GM19043 (cell line): Measurements from ENCODE around the gene JCHAIN.
"Not testable (repeated sequence)": the region's sequence is repeated elsewhere in the genome, so short reads cannot be mapped to it uniquely, and the experiment has no call there.

Experiments used
- ATAC-seq: cut with Tn5 transposase; IDR thresholded peaks from one replicate; pipeline ENCODE4 v1.9.1; 2021; ENCODE audit warnings: low read depth; ENCODE audit not compliant: unreplicated experiment

JCHAIN gene

DNA sequence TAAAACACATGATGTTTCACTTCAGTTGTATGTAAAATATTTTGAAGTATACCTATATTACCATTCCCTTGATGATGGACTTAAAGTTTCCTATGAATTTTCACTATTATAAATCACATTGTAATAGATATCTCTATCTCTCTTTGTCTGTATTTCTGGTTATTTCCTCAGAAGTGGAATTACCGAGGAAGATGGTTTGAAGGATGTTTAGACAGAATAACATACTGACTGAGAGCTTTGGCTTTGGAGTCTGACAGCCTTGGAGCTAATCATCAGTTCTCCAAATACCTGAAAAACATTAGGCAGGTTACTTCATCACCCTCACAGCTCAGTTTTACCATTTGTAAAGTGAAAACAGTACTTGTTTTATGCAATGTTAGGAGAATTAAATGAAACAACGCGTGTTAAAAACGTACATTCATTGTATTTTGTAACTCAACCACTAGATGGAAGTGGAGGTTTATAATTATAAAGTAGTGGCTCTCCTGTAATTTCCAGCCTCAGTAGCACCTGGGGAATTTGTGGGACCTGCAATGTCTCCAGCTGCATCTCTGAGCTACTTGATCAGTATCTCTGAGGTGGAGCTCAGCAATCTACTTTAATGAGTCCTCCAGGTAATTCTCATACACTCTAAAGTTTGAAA is 14.3 kb downstream of the JCHAIN start:
- ATAC-seq: peak; percentile 46

DNA sequence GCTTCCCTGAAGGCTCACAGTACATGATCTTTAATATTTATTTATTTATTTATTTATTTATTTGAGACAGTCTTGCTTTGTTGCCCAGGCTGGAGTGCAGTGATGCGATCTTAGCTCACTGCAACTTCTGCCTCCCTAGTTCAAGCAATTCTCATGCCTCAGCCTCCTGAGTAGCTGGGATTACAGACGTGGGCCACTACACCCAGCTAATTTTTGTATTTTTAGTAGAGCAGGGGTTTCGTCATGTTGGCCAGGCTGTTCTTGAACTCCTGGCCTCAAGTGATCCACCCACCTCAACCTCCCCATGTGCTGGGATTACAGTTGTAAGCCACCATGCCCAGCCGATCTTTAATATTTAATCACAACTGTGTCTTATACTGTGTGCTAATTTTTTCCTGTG is 15.6 kb downstream of the JCHAIN start:
- ATAC-seq: not testable (repeated sequence)

DNA sequence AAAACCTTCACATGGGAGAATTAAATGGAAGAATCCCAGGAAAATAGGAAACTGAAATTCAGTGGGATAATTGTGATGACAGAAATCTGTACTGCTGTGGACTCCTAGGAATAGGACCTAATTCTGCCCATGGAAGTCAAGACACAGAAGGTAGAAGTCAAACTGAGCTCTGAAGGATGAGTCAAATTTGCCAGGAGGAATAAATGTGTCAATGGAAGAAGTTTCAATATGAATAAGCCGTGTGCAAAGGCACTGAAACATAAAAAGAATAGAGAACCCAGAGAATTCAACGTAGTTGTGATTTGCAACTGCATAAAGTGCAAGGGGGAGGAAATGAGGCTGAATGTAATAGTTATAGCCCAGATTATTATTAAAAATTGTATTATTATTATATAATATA is 26.1 kb downstream of the JCHAIN start:
- peak; percentile 48 for ATAC-seq

DNA sequence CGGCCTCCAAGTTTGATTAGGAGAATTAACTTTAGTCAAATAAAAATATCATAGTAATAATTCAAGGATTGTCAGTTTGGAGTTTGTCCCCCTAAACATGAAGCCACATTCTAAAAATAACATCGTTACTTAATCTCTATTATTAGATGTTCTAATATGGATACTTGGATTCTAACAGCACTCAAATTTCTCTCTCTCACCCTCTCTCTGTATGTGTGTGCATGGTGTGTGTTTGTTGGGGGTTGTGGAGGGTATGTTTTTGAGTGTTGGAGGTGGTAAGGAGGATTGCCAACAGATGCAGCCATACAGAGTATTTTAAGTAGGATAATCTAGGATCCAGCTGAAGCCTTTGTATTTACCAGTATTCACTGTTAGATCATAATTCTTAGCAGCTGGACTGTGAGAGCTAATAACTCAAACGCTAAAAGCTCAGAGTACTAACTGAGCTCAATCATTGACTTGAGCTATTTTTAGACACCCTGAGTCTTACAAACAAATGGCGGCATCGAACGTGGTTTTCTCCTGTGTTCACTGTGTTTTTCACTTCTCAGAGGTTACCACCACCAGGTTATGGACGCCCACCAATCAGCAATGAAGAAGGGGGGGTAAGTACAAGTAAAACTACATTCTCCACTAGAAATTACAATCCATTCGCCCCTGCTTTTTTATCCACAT is 28.9 kb downstream of the JCHAIN start:
- ATAC-seq: peak; percentile 48

DNA sequence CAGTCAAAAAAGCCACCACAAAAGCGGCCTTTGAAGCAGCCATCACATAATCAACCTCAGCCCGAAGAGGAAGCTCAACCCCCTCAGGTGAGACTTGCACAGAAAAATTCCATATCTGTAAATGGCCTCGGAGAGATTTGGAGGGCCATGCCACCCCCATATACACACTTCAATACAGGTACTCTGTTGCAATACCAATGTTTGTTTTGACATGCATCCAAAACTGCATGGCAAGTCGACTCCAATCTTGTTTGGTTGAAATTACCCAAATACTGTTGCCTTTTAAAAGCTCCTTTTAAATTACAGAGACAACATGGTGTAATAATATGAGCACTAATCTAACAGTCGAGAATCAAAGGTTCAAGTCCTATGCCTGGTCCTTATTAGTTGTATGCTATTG is 31.8 kb downstream of the JCHAIN start:
- ATAC-seq: no peak

DNA sequence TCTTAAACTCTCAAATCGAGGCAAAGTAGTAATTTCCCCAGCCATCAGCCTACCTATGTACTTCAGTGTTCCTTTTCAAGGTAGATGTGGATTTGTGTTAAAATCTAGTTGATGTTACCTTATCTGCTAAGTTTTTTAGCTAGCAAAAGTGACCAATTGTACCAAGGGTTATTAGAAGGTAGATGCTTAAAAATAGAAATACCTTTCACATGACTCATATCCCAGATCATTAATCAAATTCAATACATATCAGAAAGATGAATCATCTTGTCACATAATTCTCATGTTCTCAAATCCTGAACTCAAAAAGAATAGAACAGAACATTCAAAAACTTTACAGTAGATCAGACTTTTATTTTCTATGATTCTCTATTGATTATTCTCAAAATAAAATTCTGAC is 34.3 kb downstream of the JCHAIN start:
- no peak for ATAC-seq

DNA sequence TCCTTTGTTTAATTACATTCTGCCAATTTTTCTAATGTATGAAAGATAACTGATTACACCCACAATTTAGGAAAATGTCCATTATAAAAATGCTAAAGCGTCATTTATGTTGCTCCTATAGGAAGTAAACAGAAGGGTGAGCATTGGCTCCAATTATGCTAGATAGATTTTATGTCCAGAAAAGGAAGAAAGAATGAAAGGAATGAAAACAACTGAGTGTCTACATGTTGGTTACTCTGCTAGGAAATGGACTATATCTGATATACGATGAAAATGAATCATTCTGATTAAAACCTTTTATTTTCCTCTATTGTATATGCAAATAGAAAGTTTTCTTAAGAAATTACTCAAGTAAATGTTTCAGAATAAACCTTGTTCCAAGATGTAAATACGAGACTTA is 36.1 kb downstream of the JCHAIN start:
- no peak for ATAC-seq

DNA sequence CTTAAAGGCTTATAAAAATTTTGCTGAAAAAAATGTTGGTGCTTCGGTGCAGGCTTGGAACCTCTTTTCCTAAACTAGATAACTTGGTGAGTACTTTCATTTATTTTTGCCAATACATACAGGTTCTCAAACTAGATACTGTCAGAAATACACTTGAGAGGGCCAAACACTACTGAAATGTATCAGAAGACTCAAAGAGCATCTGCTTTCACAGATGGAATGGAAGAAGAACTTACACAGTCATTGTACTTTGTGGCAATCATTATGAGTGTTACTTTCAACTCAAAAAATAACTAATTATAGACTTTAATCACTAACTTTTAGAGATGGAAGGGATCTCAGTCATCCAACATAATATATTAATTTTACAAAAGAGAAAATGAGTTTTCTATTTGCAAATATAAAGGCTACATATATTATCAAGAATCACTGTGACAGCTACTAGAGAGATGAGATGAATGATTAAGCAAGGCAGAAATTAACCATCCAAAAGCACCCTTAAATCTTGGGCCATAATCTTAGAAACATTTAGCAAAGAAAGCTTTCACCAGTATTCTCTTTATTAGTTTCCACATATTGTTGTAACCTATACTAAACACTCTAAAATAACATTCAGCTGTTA is 36.7 kb downstream of the JCHAIN start:
- ATAC-seq: no peak

DNA sequence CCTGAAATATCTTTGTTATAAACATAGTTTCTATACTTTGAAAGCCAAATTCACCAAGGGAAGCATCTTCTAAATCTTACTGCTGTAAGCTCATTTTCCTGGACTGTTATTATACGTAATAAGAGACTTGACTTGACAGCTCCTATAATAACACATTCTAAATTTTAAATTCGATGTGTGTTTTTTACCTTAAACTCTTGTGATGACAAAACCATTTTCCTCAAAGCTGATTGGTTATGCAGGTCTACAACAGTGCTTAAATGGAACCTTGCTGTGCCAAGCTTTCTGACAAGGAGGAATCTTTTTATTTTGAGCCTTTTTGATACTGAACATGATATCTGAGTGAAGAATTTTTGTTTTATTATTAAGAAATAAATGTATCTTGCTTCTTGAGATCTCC is 37.9 kb downstream of the JCHAIN start, which contains the start of gene ENAM:
Gene ENAM (plus strand): TSS at position 301 of the 400 bp plus-strand sequence. CDS start 757 bp downstream, outside the sequence.
- no peak for ATAC-seq

DNA sequence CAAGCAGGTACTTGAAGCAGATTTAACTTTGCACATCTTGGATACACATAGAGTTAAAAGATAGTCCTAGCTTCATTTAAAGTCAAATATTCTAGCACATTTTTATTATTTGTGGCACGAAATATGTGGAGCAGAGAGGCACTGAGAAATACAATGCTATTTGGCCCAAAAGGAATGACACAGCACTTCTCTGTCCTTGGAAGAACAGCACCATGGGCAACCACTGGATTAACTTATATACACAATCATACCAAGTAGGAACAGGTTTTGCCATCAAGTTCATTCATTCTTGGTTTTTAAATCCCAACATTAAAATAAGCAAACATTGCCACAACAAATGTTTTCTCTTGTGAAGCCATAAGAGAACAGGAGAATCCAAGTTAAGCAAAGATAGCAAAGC is 38.7 kb downstream of the JCHAIN start:
- no peak for ATAC-seq

DNA sequence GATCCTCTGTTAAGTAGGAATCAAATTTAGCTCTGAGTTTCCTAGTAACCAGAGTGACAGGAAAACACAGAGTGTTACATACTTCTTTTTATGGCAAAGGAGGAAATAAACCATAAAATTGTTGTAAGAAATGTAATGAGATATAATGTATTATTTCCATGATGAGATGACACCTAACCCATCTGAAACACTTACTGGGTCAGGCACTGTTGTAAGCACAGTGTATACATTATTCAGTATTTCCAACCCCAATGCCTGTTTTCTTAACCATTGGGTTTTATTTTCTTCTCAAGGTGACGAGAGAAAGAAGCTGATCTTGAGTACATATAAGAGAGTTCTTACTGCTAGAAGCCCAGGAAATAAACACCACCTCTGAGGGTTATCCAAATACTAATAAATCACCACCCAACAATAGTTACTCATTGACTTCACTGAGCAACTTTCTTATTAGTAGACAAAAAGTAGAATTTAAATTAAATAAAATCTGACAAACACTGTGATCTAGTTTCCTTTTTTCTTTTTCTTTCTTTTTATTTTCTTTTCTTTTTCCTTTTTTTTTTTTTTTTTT is 42.0 kb downstream of the JCHAIN start:
- no peak for ATAC-seq

DNA sequence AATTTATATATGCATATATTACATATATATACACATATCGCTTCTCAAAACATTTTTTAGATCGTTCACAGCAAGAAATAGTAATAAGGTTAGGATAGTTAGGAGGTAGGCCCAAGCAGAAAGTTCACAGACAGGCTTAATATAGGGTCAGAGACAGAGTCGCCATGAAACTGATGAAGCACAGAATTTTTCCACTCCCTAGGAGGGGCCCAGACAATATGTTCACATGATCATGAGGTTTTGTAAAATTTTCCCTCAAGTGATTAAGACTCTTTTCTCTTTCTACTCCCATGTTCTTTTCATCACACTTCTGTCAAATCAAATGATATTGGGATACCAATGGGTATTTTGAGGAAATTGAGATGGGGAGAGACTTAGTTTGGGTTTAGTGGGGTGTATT is 43.0 kb downstream of the JCHAIN start:
- ATAC-seq: no peak

DNA sequence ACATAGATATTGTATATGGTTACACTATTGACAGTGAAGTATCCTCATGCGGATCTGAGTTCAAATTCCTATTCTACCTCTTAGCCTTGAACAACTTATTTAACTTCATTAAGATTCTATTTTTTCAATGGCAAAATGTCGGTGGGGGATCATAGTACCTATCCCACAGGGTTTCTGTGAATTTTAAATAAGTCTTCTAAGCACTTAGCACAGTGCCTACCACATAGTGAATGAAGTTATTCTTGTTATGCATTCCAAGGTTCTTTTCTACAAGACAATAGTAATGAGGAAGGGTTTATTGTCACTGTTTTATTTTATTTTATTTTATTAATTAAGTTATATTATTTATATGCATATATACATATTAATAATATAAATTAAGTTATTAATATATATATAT is 46.5 kb downstream of the JCHAIN start:
- no peak for ATAC-seq

DNA sequence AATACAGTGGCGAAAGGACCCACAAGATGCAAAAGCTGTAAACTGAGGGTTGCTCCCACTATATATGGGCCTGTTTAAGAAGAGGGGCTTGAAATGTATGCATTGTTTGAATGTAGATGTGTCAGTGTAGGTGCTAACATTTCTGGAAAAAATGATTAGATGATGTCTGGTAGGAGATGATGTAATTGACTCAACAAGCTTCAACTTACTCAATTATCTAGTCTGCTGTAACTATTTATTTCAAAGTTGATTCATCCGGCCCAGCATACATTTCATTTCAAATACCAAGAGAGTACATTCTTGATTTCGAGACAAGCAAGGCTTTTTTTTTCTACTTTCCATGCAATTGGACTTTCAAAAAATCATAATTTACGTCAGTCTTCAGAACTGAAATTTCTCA is 47.0 kb downstream of the JCHAIN start:
- ATAC-seq: no peak

DNA sequence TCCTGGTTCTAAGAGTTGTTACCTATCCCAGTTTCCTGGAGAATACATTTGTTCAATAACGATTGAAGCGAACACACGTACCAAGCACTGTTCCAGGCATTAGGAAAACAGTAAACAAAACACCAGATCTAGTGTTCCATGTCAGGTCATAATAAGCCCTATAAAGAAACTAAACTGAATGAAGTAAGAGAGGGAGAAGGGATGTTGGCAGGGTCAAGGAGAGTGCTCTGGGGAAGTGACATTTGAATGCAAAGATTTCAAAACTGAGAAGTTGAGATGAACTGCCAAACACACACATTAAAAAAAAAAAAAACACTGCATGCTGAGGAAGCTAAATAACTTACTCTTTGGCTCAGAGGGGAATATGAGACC is 52.1 kb downstream of the JCHAIN start:
- ATAC-seq: peak; percentile 7

DNA sequence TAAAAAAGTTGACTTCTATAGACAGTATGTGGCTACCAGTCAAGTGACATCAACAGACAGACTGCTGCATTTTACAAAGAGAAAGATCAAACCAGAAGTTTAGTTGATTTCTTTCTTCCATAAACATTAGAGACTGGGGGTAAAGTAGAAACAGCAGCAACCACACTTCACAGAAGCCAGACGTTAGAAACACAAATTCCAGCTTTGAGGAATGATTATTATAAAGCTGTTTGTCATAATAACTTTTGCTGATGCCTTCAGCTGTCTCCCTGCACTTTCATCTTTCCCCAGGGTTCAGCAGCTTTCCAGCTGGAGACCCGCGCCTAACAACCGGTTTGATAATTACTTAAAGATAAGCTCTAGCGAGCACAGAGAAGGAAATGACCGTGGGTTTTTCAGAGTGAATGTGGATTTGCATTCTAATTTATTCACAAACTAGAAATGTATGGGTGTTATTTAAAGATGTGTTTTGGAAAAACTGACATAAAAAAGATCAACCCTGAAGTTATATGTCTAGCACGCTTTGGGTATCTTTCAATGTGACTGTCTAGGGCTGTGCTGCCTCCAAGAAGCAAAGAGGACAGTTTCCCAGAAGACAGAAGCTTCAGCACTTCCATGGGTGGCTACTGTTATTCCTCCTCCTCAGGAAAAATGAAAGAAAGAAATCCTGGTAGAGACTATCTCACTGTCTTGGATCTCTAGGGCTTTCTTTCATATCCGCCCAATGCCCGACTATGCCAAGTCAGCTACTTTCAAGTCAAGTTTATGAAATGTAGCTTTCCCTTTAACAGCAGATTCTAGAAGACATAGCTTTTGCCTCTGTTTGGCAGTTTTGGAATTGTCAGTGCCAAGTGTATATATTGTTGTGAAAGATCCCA is 52.8 kb downstream of the JCHAIN start:
- peak; percentile 81 for ATAC-seq

DNA sequence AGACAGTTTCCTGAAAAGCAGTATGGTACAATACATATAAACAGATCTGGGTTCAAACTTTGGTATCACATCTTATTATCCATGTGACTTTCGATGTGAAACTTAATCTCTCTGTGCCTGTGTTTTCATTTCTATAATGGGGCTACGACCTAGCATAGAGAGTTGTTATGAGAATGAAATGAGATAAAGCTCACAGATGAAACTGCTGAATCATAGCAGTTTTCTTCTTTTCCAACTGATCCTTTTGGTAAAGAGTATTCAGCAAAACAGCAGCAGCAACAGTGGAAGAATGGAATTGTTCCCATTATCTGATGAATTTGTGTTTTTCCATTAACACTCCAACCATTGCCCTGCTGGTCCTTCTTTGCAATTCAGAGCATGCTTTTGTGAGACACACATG is 58.0 kb downstream of the JCHAIN start:
- ATAC-seq: no peak

DNA sequence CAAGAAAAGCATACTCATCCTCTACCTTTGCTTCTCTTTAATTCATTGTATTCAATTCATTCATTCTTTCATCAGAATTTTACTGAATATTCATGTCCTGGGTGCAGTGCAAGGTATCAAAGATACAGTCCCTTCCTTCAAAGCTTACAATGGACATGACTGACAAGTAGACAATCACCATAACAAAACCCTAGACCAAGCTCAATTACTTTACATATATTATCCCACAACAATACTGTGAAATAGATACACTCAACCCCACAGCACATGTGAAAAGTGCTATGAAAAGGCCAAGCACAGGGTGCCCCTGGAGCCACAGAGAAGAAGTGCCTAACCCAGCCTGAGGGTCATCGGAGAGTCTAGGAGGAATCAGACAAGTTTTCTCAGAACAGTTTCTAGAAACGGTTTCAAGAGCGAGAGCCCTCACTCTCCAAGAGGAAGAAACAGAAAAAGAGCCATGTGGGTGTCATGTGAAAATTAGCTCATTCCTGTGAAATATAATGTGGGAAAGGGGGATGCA is 58.9 kb downstream of the JCHAIN start:
- no peak for ATAC-seq

DNA sequence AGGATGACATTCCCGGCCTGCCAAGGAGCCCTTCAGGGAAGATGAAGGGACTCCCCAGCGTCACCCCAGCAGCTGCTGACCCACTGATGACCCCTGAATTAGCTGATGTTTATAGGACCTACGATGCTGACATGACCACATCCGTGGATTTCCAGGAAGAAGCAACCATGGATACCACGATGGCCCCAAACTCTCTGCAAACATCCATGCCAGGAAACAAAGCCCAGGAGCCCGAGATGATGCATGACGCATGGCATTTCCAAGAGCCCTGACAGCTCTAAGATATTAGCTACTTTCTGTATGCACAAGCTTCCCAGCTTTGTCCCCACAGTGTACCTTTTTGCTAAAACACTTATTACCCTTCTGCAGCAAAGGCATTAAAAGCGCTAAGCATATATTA is 59.8 kb downstream of the JCHAIN start:
- no peak for ATAC-seq
